Measurements from ENCODE around the gene NDFIP2.

NDFIP2 gene

GRCh38 chr13:79447741-79448140 is 33.2 kb upstream of the NDFIP2 start:
- H3K27ac ChIP-seq (ENCODE audit: low read length), result no peak overlapping the region

GRCh38 chr13:79448413-79448812 is 32.5 kb upstream of the NDFIP2 start:
- no peaks in the 10 kb centered on the region for H3K9me3 ChIP-seq (ENCODE audit: insufficient read depth, low read depth, low read length)
- H3K27ac ChIP-seq (ENCODE audit: low read length), result no peak overlapping the region
- no peaks in the 10 kb centered on the region for H3K27me3 ChIP-seq (ENCODE audit: insufficient read depth, low read length)
- H3K9ac ChIP-seq (ENCODE audit: low read depth, low read length), result no peak overlapping the region
- H3K4me1 ChIP-seq (ENCODE audit: insufficient read depth, low read length), result peaks cover 4% of the 10 kb centered on the region; the same call in 1 of the 2 replicates
- H3K4me3 ChIP-seq (ENCODE audit: low read length), result no peak overlapping the region
- no peaks in the 10 kb centered on the region for H3K36me3 ChIP-seq (ENCODE audit: insufficient read depth, low read depth, low read length)

More at GRCh38 chr13:79447741-79448140, 33.2 kb upstream of the NDFIP2 start:
- Histone ChIP-seq H3K27me3 (ENCODE audit: insufficient read depth, low read length) (no peaks in the 10 kb centered on the region), H3K9ac (ENCODE audit: low read depth, low read length) (no peak overlapping the region), H3K4me3 (ENCODE audit: low read length) (no peak overlapping the region), H3K36me3 (ENCODE audit: insufficient read depth, low read depth, low read length) (no peaks in the 10 kb centered on the region), H3K4me1 (ENCODE audit: insufficient read depth, low read length) (peaks cover 4% of the 10 kb centered on the region; the same call in 1 of the 2 replicates), H3K9me3 (ENCODE audit: insufficient read depth, low read depth, low read length) (no peaks in the 10 kb centered on the region)

DNA sequence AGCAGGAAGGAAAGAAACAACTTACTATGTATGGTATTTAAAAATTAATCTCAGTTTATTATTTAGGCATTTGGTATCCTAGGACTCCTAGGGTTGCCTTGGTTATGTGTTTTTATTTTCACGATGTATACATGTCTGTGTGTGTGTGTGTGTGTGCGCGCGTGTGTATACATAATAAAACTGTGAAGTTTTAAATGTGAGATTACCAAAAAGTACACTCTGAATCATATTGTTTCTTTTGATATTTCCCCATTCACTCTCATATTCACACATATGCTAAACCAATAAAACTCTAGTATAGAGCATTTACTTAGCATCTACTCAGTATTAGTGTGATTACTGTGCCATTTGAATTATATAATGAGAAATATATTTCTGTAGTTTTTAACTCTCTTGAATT is 30.8 kb upstream of the NDFIP2 start:
- no peak overlapping the region for H3K4me3 ChIP-seq (ENCODE audit: low read length)
- no peak overlapping the region for H3K27ac ChIP-seq (ENCODE audit: low read length)

DNA sequence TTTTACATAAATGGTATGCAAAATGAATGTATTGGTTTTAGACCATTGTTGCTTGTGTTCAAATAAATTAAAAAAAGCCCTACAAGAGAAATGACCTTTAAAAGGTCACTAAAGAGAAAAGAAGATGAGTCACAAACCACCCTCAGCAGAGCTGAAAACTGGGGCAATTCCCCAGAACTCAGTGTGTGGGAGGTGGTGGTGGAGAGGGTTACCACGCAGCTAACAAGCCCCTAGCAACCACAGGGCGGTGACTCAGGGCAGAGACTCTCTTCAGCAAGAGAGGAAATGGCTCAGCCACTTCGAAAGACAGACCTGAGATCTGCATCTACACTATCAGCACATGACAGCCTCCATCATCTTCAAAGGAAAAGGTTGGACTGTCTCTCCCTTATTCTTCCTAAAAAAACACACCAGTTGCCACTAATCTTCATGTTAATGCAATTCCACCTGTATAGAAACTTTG is 29.4 kb upstream of the NDFIP2 start:
- Histone ChIP-seq H3K27me3 (ENCODE audit: insufficient read depth, low read length) (no peaks in the 10 kb centered on the region), H3K9ac (ENCODE audit: low read depth, low read length) (no peak overlapping the region), H3K4me3 (ENCODE audit: low read length) (no peak overlapping the region), H3K27ac (ENCODE audit: low read length) (no peak overlapping the region), H3K36me3 (ENCODE audit: insufficient read depth, low read depth, low read length) (no peaks in the 10 kb centered on the region), H3K9me3 (ENCODE audit: insufficient read depth, low read depth, low read length) (no peaks in the 10 kb centered on the region), H3K4me1 (ENCODE audit: insufficient read depth, low read length) (peaks cover 4% of the 10 kb centered on the region; the same call in 1 of the 2 replicates)

More for the DNA sequence above, 30.8 kb upstream of the NDFIP2 start:
- Histone ChIP-seq H3K9me3 (ENCODE audit: insufficient read depth, low read depth, low read length) (no peaks in the 10 kb centered on the region), H3K27me3 (ENCODE audit: insufficient read depth, low read length) (no peaks in the 10 kb centered on the region), H3K9ac (ENCODE audit: low read depth, low read length) (no peak overlapping the region), H3K4me1 (ENCODE audit: insufficient read depth, low read length) (peaks cover 4% of the 10 kb centered on the region; the same call in 1 of the 2 replicates), H3K36me3 (ENCODE audit: insufficient read depth, low read depth, low read length) (no peaks in the 10 kb centered on the region)

DNA sequence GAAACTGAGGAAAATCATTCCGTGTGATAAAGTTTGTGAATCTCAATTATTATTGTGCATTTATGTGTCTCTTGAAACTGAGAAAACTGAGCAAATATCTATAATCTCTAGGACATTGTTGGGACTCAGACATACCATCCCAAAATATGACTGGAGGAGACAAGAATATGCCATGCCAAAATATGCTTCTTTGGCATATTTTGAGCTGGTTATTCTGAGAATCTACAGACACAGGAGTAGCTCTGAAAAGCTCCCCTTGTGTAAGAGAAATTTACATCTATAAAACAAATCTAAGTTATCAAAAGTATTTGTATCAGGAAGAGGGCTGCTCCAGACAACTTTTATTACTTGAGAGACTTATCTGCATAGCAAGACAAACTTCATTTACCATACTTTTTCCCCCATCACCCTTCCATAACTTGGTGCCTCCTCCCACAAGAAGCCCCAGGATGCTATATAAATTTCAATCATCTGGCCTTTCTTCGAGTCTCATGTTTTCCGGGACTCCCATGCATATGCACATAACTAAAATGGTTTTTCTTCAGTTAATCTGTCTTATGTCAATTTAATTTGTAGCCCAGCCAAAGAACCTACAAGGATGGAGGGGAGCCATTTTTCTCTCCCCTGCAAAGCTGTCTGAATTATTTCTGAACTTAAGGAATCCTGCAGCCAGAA is 28.6 kb upstream of the NDFIP2 start:
- Histone ChIP-seq H3K9me3 (ENCODE audit: insufficient read depth, low read depth, low read length) (no peaks in the 10 kb centered on the region), H3K27ac (ENCODE audit: low read length) (no peak overlapping the region), H3K4me1 (ENCODE audit: insufficient read depth, low read length) (peaks cover 4% of the 10 kb centered on the region; the same call in 1 of the 2 replicates), H3K9ac (ENCODE audit: low read depth, low read length) (no peak overlapping the region), H3K27me3 (ENCODE audit: insufficient read depth, low read length) (no peaks in the 10 kb centered on the region), H3K4me3 (ENCODE audit: low read length) (no peak overlapping the region), H3K36me3 (ENCODE audit: insufficient read depth, low read depth, low read length) (no peaks in the 10 kb centered on the region)

- no peaks in the 10 kb centered on the region for H3K27me3 ChIP-seq (ENCODE audit: insufficient read depth, low read length)
- no peak overlapping the region for H3K4me3 ChIP-seq (ENCODE audit: low read length)
- no peaks in the 10 kb centered on the region for H3K9me3 ChIP-seq (ENCODE audit: insufficient read depth, low read depth, low read length)
- H3K9ac ChIP-seq (ENCODE audit: low read depth, low read length), result no peak overlapping the region
- no peaks in the 10 kb centered on the region for H3K36me3 ChIP-seq (ENCODE audit: insufficient read depth, low read depth, low read length)
- no peak overlapping the region for H3K27ac ChIP-seq (ENCODE audit: low read length)
- H3K4me1 ChIP-seq (ENCODE audit: insufficient read depth, low read length), result peaks cover 4% of the 10 kb centered on the region; the same call in 1 of the 2 replicates
Measured at GRCh38 chr13:79455331-79455730, 25.6 kb upstream of the NDFIP2 start.

- Histone ChIP-seq H3K4me1 (ENCODE audit: insufficient read depth, low read length) (peaks cover 4% of the 10 kb centered on the region; the same call in 1 of the 2 replicates), H3K4me3 (ENCODE audit: low read length) (no peak overlapping the region), H3K9me3 (ENCODE audit: insufficient read depth, low read depth, low read length) (no peaks in the 10 kb centered on the region)
Measured at GRCh38 chr13:79456051-79456450, 24.9 kb upstream of the NDFIP2 start.

GRCh38 chr13:79456656-79457365 is 24.1 kb upstream of the NDFIP2 start:
- Histone ChIP-seq H3K27me3 (ENCODE audit: insufficient read depth, low read length) (no peaks in the 10 kb centered on the region), H3K36me3 (ENCODE audit: insufficient read depth, low read depth, low read length) (no peaks in the 10 kb centered on the region), H3K4me3 (ENCODE audit: low read length) (no peak overlapping the region), H3K9me3 (ENCODE audit: insufficient read depth, low read depth, low read length) (no peaks in the 10 kb centered on the region), H3K9ac (ENCODE audit: low read depth, low read length) (no peak overlapping the region), H3K27ac (ENCODE audit: low read length) (no peak overlapping the region), H3K4me1 (ENCODE audit: insufficient read depth, low read length) (no peaks in the 10 kb centered on the region; the same call in 1 of the 2 replicates)

More at GRCh38 chr13:79456051-79456450, 24.9 kb upstream of the NDFIP2 start:
- Histone ChIP-seq H3K36me3 (ENCODE audit: insufficient read depth, low read depth, low read length) (no peaks in the 10 kb centered on the region), H3K9ac (ENCODE audit: low read depth, low read length) (no peak overlapping the region), H3K27ac (ENCODE audit: low read length) (no peak overlapping the region), H3K27me3 (ENCODE audit: insufficient read depth, low read length) (no peaks in the 10 kb centered on the region)

GRCh38 chr13:79457390-79457789 is 23.6 kb upstream of the NDFIP2 start:
- Histone ChIP-seq H3K36me3 (ENCODE audit: insufficient read depth, low read depth, low read length) (no peaks in the 10 kb centered on the region), H3K4me1 (ENCODE audit: insufficient read depth, low read length) (no peaks in the 10 kb centered on the region; the same call in 1 of the 2 replicates), H3K27ac (ENCODE audit: low read length) (no peak overlapping the region), H3K9me3 (ENCODE audit: insufficient read depth, low read depth, low read length) (no peaks in the 10 kb centered on the region), H3K4me3 (ENCODE audit: low read length) (no peak overlapping the region), H3K9ac (ENCODE audit: low read depth, low read length) (no peak overlapping the region), H3K27me3 (ENCODE audit: insufficient read depth, low read length) (no peaks in the 10 kb centered on the region)

DNA sequence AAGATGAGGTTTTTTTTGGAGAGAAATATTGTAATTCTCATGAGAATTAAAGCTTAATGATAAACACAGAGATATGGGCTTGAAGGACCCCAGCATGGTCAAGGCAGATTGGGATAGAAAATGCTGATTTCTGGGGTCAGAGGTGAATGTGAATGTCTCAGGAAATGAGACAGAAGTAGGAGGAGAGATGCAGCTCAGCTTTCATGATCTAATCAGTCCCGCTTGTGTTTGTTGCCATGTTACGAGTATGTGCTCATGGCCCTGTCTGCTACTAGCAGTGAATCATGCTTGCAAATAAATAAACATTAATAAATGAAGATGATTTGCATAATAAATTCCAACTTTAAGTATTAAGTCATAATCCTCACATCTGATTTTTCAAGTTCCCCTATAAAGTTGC is 23.0 kb upstream of the NDFIP2 start:
- Histone ChIP-seq H3K4me1 (ENCODE audit: insufficient read depth, low read length) (no peaks in the 10 kb centered on the region; the same call in 1 of the 2 replicates), H3K4me3 (ENCODE audit: low read length) (no peak overlapping the region), H3K27me3 (ENCODE audit: insufficient read depth, low read length) (no peaks in the 10 kb centered on the region), H3K36me3 (ENCODE audit: insufficient read depth, low read depth, low read length) (no peaks in the 10 kb centered on the region), H3K9me3 (ENCODE audit: insufficient read depth, low read depth, low read length) (no peaks in the 10 kb centered on the region), H3K27ac (ENCODE audit: low read length) (no peak overlapping the region), H3K9ac (ENCODE audit: low read depth, low read length) (no peak overlapping the region)

- Histone ChIP-seq H3K4me3 (ENCODE audit: low read length) (no peak overlapping the region), H3K9me3 (ENCODE audit: insufficient read depth, low read depth, low read length) (no peaks in the 10 kb centered on the region), H3K27me3 (ENCODE audit: insufficient read depth, low read length) (no peaks in the 10 kb centered on the region), H3K36me3 (ENCODE audit: insufficient read depth, low read depth, low read length) (no peaks in the 10 kb centered on the region), H3K27ac (ENCODE audit: low read length) (no peak overlapping the region), H3K9ac (ENCODE audit: low read depth, low read length) (no peak overlapping the region), H3K4me1 (ENCODE audit: insufficient read depth, low read length) (no peaks in the 10 kb centered on the region)
Measured at GRCh38 chr13:79458436-79458835, 22.5 kb upstream of the NDFIP2 start.

DNA sequence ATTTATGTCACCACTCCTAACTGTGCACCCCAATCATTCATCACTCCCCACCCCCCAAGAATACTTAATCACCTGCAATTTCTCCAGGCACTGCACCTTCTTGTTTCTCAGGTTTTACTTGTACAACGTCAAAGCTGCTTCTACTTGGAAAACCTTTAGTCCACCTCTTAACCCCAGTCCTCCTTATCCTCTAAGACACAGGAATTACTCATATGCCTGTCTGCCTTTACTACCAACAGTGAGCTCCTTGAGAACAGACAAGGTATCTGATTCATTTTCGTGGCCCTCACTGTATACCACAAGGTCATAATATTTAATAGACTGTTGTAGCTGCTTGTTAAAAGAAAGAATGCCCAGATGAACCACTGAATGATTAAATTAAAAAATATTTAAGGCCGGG is 21.0 kb upstream of the NDFIP2 start:
- Histone ChIP-seq H3K9ac (ENCODE audit: low read depth, low read length) (no peak overlapping the region), H3K4me3 (ENCODE audit: low read length) (no peak overlapping the region), H3K27me3 (ENCODE audit: insufficient read depth, low read length) (no peaks in the 10 kb centered on the region), H3K4me1 (ENCODE audit: insufficient read depth, low read length) (no peaks in the 10 kb centered on the region), H3K27ac (ENCODE audit: low read length) (no peak overlapping the region), H3K9me3 (ENCODE audit: insufficient read depth, low read depth, low read length) (no peaks in the 10 kb centered on the region), H3K36me3 (ENCODE audit: insufficient read depth, low read depth, low read length) (no peaks in the 10 kb centered on the region)
